Esophagus squamous epithelium (tissue), 5 donors: ENCODE data around the gene RASA4. TPM values are rescaled to one million over a fixed set of nuclear protein-coding genes. Genes with fewer than 3 reads are reported as not detected.
"Not testable (repeated sequence)": the region's sequence is repeated elsewhere in the genome, so short reads cannot be mapped to it uniquely, and the experiment has no call there.

Experiments
- DNase-seq: peaks from one replicate; lab custom pipeline; 2025; lab: John Stamatoyannopoulos, UW
- H3K27ac ChIP-seq, 4 donors: fragments of 200-600 bp; sonication (generic); one replicate each; pipeline ENCODE4 v1.5.1; 2016 to 2019; ENCODE audit warnings: mild to moderate bottlenecking in 1 of 4
- H3K27me3 ChIP-seq, 4 donors: fragments of 200-600 bp; sonication (generic); 1 replicate in 3 of 4; 2 replicates in 1 of 4; pipeline versions ENCODE4 v1.5.1 to v1.6.0; 2017 to 2021; ENCODE audit warnings: antibody characterized with exemption in 1 of 4
- H3K36me3 ChIP-seq, 3 donors: fragments of 200-600 bp; sonication (generic); one replicate each; pipeline ENCODE4 v1.5.1; 2016 to 2019
- H3K4me1 ChIP-seq, 3 donors: fragments of 200-600 bp; sonication (generic); one replicate each; pipeline ENCODE4 v1.5.1; 2017 to 2019
- H3K4me3 ChIP-seq, 4 donors: fragments of 200-600 bp; sonication (generic); 1 replicate in 3 of 4; 2 replicates in 1 of 4; pipeline ENCODE4 v1.5.1; 2016 to 2019; ENCODE audit warnings: mild to moderate bottlenecking in 2 of 4, moderate library complexity in 1 of 4
- H3K9me3 ChIP-seq, 3 donors: fragments of 200-600 bp; sonication (generic); one replicate each; pipeline ENCODE4 v1.5.1; 2016 to 2019
- WGBS, 2 donors: methylation state at CpG; one replicate each; pipeline ENCODE4 v1.1.5; 2018; 5-methylcytosine and 5-hydroxymethylcytosine counted together
- intact Hi-C: fragments of 100-400 bp; cut with DNase I; formaldehyde crosslinking; loops from one replicate; pipeline ENCODE4 v1.15.0; 2022
- total RNA-seq, 4 donors: library from RNA; depleted of rRNA; stranded (reverse); fragments of >200 nt; gene quantifications; one replicate each; pipeline ENCODE4 v1.1.0, GENCODE V29; 2016
- donor health status: DM: yes; HTN: yes; CAD: no.

The RASA4 gene
- total RNA-seq, 4 donors from 2014 or later = 2.3 to 19.3 (median 11.7) TPM

DNA sequence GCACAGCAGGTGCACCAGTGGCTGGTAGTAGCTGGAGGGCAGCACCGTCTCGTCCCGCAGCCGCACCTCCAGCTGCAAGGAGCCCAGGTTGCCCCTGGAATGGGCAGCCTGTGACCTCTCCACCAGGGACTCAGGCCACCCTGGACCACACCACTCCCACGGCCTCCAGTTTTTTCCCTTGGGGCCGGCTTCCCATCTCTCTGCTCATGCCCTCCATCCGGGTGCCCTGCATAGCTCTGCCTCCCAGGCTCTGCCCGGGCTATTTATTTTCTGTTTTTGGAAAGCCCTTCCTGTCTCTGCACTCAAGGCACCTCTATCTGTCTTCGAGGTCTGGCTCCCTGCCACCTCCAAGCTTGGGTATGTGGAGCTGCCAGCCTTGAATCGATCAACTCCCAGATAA, 20.5 kb downstream of the RASA4 start:
- H3K4me3 ChIP-seq, H3K36me3 ChIP-seq, intact Hi-C loops, DNase-seq, H3K4me1 ChIP-seq, H3K9me3 ChIP-seq, H3K27ac ChIP-seq, H3K27me3 ChIP-seq: not testable (repeated sequence)
- WGBS, 2 donors = 86% methylated on average over 3 of the region's 10 CpGs; no CpG with 5 or more reads in 1 of the 2 donors

DNA sequence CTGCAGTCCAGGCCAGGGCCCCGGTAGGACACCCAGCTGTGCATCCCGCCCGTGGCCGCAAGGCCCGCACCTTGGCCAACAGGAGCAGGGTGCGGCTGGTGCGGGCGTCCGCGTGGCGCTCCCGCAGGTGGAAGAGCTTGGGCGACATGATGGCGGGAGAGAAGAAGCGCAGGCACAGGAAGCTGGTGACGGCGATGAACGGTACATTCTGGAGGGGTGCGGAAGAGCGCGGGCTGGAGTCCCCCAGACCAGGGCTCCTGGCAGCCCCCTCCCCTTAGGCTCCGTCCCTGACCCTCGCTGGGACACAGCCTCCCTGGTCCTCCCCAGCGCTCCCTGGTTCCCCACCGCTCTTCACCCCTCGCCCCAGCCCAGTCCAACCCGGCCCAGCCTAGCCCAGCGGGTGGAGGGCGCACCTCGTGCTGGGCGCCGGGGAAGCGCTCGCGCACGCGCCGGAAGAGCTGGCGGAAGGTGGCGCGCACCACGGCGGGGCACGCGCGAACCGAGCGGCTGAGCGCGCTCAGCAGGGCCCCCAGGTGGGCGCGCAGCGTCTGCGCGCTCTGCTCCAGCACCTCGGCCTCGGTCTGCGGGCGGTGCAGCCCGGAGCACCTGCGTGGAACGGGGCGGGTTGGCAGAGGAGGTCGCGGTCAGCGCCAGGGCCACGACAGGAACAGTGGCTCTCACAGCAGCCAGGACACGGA, 22.8 kb downstream of the RASA4 start:
- DNase-seq = not testable (repeated sequence)
- no CpG with 5 or more reads among the region's 68 CpGs for WGBS, 2 donors

DNA sequence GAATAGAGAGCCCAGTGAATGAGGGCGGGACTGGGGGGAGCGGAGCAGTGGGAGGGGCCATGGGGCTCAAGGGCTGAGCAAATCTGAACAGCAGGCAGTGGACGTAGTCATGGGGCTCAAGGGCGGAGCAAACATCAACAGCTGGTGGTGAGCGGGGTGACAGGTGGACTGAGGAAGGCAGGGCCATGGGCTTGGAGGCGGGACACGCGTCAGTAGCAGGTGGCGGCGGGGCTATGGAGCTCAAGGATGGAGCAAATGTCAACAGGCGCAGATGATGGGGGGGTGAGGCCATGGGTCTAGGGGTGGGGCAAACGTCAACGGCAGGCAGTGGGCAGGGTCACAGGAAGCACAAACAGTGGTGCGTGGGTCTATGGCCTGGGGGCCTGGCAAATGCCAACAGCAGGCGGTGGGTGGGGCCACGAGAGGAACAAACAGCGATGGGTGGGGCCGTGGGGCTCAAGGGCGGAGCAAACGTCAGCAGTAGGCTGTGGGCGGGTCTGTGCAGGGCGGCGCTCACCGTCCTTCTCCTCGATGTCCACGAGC, 24.0 kb downstream of the RASA4 start:
- H3K27ac ChIP-seq, H3K4me1 ChIP-seq, H3K36me3 ChIP-seq, H3K9me3 ChIP-seq, H3K4me3 ChIP-seq, DNase-seq, H3K27me3 ChIP-seq, intact Hi-C loops: not testable (repeated sequence)
- WGBS, 2 donors = 36% methylated on average over 9 of the region's 26 CpGs; no CpG with 5 or more reads in 1 of the 2 donors

More for the DNA sequence above, 22.8 kb downstream of the RASA4 start:
- intact Hi-C loops, H3K9me3 ChIP-seq, H3K36me3 ChIP-seq, H3K4me1 ChIP-seq, H3K27ac ChIP-seq, H3K4me3 ChIP-seq, H3K27me3 ChIP-seq: not testable (repeated sequence)

DNA sequence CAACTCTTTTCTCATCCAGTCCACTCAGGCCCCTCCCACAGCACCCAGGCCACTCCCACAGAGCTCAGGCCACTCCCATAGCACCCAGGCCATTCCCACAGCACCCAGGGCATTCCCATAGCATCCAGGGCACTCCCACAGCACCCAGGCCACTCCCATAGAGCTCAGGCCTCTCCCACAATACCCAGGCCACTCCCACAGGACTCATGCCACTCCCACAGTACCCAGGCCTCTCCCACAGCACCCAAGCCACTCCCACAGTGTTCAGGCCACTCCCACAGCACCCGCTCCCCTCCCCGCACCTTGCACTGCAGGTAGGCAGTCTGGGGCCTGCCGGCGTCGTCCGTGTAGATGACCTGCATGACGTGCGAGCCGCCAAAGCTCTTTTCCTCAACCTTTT, 26.7 kb downstream of the RASA4 start:
- H3K27me3 ChIP-seq, DNase-seq, H3K27ac ChIP-seq, H3K4me3 ChIP-seq, H3K9me3 ChIP-seq, intact Hi-C loops, H3K4me1 ChIP-seq, H3K36me3 ChIP-seq: not testable (repeated sequence)
- no CpG with 5 or more reads among the region's 9 CpGs for WGBS, 2 donors

DNA sequence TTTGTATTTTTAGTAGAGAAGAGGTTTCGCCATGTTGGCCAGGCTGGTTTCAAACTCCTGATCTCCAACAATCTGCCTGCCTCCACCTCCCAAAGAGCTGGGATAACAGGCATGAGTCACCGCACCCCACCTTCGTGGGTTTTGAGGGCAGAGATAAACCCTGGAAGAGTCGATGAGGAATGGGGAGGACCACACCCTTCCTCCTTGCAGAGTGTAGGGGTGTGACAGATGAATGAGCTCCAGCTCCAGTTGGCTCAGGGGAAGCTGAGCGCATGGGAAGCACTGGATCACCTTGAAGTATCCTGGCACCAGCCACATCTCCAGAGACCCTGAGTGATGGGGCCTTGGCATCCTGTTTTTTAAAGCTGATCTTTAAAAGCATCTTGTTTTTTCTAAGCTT, 33.1 kb downstream of the RASA4 start:
- H3K4me1 ChIP-seq, H3K36me3 ChIP-seq, DNase-seq, H3K27ac ChIP-seq, H3K9me3 ChIP-seq, intact Hi-C loops, H3K4me3 ChIP-seq, H3K27me3 ChIP-seq: not testable (repeated sequence)
- no CpG with 5 or more reads among the region's 5 CpGs for WGBS, 2 donors

DNA sequence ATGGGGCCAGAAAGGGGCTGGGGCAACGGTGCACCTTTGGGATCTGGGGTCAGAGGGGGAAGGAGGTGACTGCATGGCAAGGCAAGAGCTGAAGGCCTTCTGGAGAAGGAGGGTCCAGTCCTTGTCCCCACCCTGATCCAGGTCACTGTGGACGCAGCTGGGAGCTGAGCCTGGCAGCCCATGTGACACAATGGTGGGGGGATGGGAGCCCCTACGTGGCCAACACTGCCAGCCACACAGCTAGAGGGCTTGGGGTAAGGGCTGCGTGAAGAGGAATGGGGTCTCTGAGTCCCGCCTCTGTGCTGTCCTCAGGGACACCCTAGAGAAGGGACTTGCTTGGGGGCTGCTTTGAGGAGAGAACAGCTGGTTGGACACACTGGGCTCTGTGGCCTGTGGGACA, 34.8 kb downstream of the RASA4 start:
- H3K4me1 ChIP-seq, H3K27ac ChIP-seq, H3K9me3 ChIP-seq, intact Hi-C loops, H3K27me3 ChIP-seq, H3K36me3 ChIP-seq, DNase-seq, H3K4me3 ChIP-seq: not testable (repeated sequence)
- no CpG with 5 or more reads among the region's 5 CpGs for WGBS, 2 donors

DNA sequence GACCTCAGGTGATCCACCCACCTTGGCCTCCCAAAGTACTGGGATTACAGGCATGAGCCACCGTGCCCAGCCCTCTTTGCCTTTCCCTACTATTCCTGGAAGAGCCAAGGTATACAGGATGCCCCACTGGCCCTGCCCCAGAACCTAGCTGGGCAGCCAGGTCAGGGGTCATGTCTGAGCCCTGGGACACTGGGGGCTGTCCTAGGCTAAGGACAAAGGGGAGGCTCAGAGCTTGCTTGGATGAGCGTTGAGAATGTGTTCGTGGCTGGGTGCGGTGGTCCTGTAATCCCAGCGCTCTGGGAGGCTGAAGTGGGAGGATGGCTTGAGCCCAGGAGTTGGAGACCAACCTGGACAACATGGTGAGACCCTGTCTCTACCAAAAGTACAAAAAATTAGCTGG, 38.1 kb downstream of the RASA4 start:
- DNase-seq, H3K9me3 ChIP-seq, H3K4me1 ChIP-seq, H3K36me3 ChIP-seq, H3K4me3 ChIP-seq, intact Hi-C loops, H3K27ac ChIP-seq, H3K27me3 ChIP-seq: not testable (repeated sequence)
- WGBS, 2 donors = 92% methylated on average over 3 of the region's 5 CpGs; no CpG with 5 or more reads in 1 of the 2 donors

DNA sequence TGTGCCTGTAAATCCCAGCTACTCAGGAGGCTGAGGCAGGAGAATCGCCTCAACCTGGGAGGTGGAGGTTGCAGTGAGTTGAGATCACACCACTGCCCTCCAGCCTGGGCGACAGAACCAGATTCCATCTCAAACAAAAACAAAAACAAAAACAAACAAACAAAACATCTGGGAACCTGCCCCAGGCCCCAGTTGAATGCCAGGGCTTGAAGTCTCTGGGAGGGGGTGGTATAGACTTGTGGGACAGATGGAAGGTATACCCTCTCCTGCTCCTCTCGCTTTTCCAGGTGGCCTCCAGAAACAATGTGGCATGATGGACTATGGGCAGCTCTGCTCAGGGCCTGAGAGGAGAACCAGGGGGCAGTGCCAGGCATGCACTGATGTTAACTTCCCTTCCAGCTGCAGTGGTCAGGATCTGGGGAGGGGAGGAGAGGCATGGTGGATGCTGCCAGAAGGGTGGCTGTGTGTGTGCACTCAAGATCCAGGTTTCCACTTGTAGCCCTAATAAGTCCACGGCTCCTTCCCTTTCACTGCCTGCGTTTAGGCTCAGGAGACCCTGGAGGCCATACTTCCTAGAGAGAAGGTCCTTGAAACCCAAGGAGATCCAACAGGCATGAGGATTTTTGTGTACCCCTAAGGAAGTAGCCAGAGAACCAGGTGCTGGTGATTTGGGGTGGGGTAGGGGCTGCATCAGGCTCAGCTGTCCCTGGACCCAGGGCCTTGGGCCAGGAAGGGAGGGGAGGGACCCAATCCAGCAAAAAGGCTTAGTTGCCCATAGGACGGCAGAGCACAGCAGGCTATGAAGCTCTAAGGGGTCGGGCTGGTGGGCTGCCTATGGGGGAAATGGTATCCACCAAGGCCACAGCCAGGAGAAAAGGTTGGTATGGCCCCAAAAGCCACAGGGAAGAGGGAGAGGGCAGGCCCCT, 39.0 kb downstream of the RASA4 start:
- H3K4me1 ChIP-seq, H3K27ac ChIP-seq, H3K9me3 ChIP-seq, intact Hi-C loops, H3K27me3 ChIP-seq, DNase-seq, H3K36me3 ChIP-seq, H3K4me3 ChIP-seq: not testable (repeated sequence)
- 84 to 88% methylated on average over 4 to 5 of the region's 7 CpGs for WGBS, 2 donors

DNA sequence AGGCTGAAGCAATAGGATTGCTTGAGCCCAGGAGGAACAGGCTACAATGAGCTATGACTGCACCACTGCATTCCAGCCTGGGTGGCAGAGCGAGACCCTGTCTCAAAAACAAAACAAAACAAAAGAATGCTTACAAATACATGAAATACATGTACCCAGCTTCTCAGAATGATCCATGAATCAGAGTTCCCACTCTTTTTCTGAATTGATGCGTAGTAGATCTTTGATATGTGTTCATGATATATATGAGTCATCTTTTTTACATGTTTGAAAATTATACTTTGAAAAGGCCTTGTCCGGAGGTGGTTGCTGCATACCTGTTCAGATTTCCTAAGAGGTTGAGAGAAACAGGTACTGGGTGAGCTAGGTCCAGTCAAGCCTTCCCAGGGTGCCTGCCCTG, 40.2 kb downstream of the RASA4 start:
- DNase-seq, H3K36me3 ChIP-seq, H3K4me1 ChIP-seq, H3K27ac ChIP-seq, intact Hi-C loops, H3K9me3 ChIP-seq, H3K4me3 ChIP-seq, H3K27me3 ChIP-seq: not testable (repeated sequence)
- no CpG with 5 or more reads among the region's 3 CpGs for WGBS, 2 donors

DNA sequence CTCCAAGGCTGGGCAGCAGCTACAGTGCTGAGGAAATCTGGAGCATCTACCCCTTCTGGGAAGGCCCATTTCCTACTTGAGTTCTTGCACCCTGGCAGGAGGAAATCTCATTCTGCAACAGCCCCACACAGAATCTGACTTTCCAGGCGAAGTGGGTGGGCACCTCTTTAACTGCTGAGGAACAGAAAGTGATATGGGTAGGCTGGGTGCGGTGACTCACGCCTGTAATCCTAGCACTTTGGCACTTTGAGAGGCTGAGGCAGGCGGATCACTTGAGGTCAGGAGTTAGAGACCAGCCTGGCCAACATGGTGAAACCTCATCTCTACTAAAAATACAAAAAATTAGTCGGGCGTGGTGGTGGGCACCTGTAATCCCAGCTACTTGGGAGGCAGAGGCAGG, 41.9 kb downstream of the RASA4 start:
- H3K4me3 ChIP-seq, H3K9me3 ChIP-seq, H3K36me3 ChIP-seq, H3K4me1 ChIP-seq, DNase-seq, H3K27me3 ChIP-seq, intact Hi-C loops, H3K27ac ChIP-seq: not testable (repeated sequence)
- no CpG with 5 or more reads among the region's 6 CpGs for WGBS, 2 donors
